Breast epithelium (tissue), 3 donors: ENCODE measurements around the gene BICC1.

Source experiments
- POLR2A ChIP-seq: fragments of 450-650 bp; IDR thresholded peaks from one replicate; pipeline ENCODE4 v1.6.1; 2016; ENCODE audit warnings: antibody characterized with exemption, mild to moderate bottlenecking, moderate library complexity
- TF ChIP-seq, protein P1 (sequence below), 3 donors: fragments of 450-650 bp; IDR thresholded peaks; one replicate each; pipeline ENCODE4 v1.5.1; 2016 to 2017; ENCODE audit warnings: antibody characterized with exemption in 3 of 3, mild to moderate bottlenecking in 3 of 3, moderate library complexity in 3 of 3

DNA sequence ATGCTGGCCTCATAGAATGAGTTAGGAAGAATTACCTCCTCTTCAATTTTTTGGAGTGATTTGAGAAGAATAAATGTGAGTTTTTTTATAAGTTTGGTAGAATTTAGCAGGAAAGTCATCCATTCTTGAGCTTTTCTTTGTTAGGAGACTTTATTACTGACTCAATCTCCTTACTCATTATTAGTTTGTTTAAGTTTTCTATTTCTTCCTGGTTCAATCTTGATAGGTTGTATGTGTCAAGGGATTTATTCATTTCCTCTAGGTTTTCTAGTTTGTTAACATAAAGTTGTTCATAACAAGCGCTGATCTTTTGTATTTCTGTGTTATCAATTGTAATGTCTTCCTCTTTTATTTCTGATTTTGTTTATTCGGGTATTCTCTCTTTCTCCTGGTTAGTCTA lies 47.4 kb downstream of the BICC1 start:
- TF ChIP-seq POLR2A = no peak
- TF ChIP-seq, protein P1, sequence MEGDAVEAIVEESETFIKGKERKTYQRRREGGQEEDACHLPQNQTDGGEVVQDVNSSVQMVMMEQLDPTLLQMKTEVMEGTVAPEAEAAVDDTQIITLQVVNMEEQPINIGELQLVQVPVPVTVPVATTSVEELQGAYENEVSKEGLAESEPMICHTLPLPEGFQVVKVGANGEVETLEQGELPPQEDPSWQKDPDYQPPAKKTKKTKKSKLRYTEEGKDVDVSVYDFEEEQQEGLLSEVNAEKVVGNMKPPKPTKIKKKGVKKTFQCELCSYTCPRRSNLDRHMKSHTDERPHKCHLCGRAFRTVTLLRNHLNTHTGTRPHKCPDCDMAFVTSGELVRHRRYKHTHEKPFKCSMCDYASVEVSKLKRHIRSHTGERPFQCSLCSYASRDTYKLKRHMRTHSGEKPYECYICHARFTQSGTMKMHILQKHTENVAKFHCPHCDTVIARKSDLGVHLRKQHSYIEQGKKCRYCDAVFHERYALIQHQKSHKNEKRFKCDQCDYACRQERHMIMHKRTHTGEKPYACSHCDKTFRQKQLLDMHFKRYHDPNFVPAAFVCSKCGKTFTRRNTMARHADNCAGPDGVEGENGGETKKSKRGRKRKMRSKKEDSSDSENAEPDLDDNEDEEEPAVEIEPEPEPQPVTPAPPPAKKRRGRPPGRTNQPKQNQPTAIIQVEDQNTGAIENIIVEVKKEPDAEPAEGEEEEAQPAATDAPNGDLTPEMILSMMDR (IDR thresholded peaks at IDR 0.05) = no peak
